Skeletal muscle satellite cell (primary cell): ENCODE results near the gene ZNF888.
"Not testable (repeated sequence)": the region's sequence is repeated elsewhere in the genome, so short reads cannot be mapped to it uniquely, and the experiment has no call there.

Experiments used
- H3K27me3 ChIP-seq: 2 replicates; pipeline ENCODE4 v1.7.0; 2013; ENCODE audit warnings: low read length; ENCODE audit not compliant: control insufficient read depth, insufficient read depth
- H3K36me3 ChIP-seq: 2 replicates; pipeline ENCODE4 v1.7.0; 2013; ENCODE audit warnings: mild to moderate bottlenecking, control low read depth, low read length; ENCODE audit not compliant: insufficient read depth
- H3K4me1 ChIP-seq: 2 replicates; pipeline ENCODE4 v1.7.0; 2013; ENCODE audit warnings: low read length; ENCODE audit not compliant: control insufficient read depth, insufficient read depth
- H3K4me2 ChIP-seq: 2 replicates; pipeline ENCODE4 v1.7.0; 2013; ENCODE audit warnings: mild to moderate bottlenecking, low read length
- H3K4me3 ChIP-seq: 2 replicates; pipeline ENCODE4 v1.7.0; 2013; ENCODE audit warnings: low read length
- H3K9ac ChIP-seq: 2 replicates; pipeline ENCODE4 v1.7.0; 2013; ENCODE audit warnings: mild to moderate bottlenecking, low read depth, low read length, moderate library complexity
- H3K9me3 ChIP-seq: replicated peaks from 2 replicates; pipeline ENCODE4 v1.7.0; 2013; ENCODE audit warnings: mild to moderate bottlenecking, control low read depth, low read length
- small RNA-seq: library from RNA; depleted of rRNA; stranded (forward); fragments of <200 nt; gene quantifications from one replicate; pipeline ENCODE3, GENCODE V24; 2012

Gene ZNF888

DNA sequence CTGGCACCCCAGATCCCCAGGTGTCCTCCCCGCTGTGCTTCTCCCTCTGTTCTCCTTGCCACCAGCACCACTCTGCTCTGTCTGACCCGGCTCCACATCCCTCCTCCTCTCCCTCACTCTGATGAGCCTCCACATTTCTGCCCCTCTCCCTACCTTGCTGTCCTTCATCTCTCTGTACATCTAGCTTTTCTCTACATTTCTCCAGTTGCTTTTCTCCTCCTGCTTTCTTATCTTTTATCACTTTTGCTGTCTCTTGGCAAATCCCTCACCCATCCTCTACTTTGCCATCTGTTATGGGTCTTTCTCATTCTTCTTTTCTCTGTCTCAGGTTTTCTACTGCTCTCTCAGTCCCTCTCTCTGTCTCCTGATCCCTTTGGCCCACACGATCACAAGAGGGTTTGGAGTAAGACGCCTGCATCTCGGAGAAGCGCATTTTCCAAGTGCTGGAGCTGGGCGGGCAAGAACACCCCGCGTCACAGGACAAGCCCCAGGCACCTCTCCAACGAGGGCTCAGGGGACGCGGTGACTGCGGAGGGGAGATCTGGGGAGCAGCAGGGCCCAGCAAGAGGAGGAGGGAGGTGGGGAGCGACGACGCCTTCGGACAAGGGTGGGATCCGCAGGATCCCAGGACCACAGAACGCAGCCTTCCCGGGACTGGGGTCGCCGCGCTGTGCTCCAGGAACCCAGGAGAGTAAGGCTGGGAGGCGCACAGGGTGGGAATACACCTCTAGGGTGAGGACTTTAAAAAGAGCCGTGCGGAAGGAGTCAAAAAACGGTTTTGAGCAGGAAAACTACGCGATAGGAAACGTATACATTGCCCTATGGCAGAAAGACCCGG, 66.5 kb downstream of the ZNF888 start:
- not testable (repeated sequence) for H3K36me3 ChIP-seq, H3K9me3 ChIP-seq
- H3K4me2 ChIP-seq: peak overlapping the region; percentile 81

More for the DNA sequence above, 66.5 kb downstream of the ZNF888 start:
- H3K4me1 ChIP-seq, H3K27me3 ChIP-seq: not testable (repeated sequence)
- Histone ChIP-seq H3K4me3 (peak overlapping the region; percentile 96), H3K9ac (peak overlapping the region; percentile 90)

Small RNAs within 50 kb of the gene (small RNA-seq; reads per million reads assigned to genes)
- gene ZNF320: 0.56 reads per million
